Upper lobe of left lung (tissue), 6 donors: ENCODE results near the gene VPS8. TPM values are rescaled to one million over a fixed set of nuclear protein-coding genes. Genes with fewer than 3 reads are reported as not detected.

Source experiments
- ATAC-seq, 2 donors: fragments of 200-7000 bp; cut with Tn5 transposase; one replicate each; pipeline ENCODE4 v1.9.1; 2022; ENCODE audit warnings: mild to moderate bottlenecking in 2 of 2, moderate library complexity in 2 of 2; ENCODE audit not compliant: low FRiP score in 2 of 2
- DNase-seq, 2 donors: peaks; one replicate each; pipeline ENCODE4 v3.0.0-alpha.2; 2019 to 2020
- H3K27ac ChIP-seq, 4 donors: fragments of 200-600 bp; sonication (generic); one replicate each; pipeline ENCODE4 v1.5.1; 2016 to 2019
- H3K27me3 ChIP-seq, 4 donors: fragments of 200-600 bp; sonication (generic); one replicate each; pipeline ENCODE4 v1.5.1; 2017 to 2019
- H3K36me3 ChIP-seq, 4 donors: fragments of 200-600 bp; sonication (generic); one replicate each; pipeline ENCODE4 v1.5.1; 2016 to 2019
- H3K4me1 ChIP-seq, 4 donors: fragments of 200-600 bp; sonication (generic); one replicate each; pipeline ENCODE4 v1.5.1; 2018 to 2019
- H3K4me3 ChIP-seq, 4 donors: fragments of 200-600 bp; sonication (generic); one replicate each; pipeline ENCODE4 v1.5.1; 2017 to 2019; ENCODE audit warnings: mild to moderate bottlenecking in 2 of 4, moderate library complexity in 1 of 4
- H3K9me3 ChIP-seq, 4 donors: fragments of 200-600 bp; sonication (generic); one replicate each; pipeline ENCODE4 v1.5.1; 2018 to 2019
- CTCF ChIP-seq, 6 experiments: fragments of 450-650 bp in 4 of 6; fragments of 200-600 bp in 2 of 6; sonication (generic) in 2 of 6; IDR thresholded peaks; one replicate each; pipeline ENCODE4 v1.5.1; 2016 to 2019; ENCODE audit warnings: antibody characterized with exemption in 6 of 6
- EP300 ChIP-seq, 4 donors: sonication (generic); formaldehyde crosslinking; IDR thresholded peaks; one replicate each; pipeline ENCODE4 v1.5.1; 2017; ENCODE audit warnings: antibody characterized with exemption in 4 of 4, control low read depth in 2 of 4
- POLR2A ChIP-seq, 4 donors: fragments of 450-650 bp; IDR thresholded peaks; one replicate each; pipeline ENCODE4 v1.5.1; 2016 to 2017; ENCODE audit warnings: antibody characterized with exemption in 4 of 4, mild to moderate bottlenecking in 2 of 4
- POLR2AphosphoS5 ChIP-seq, 2 donors: sonication (generic); formaldehyde crosslinking; IDR thresholded peaks; one replicate each; pipeline ENCODE4 v1.5.1; 2017; ENCODE audit warnings: antibody characterized with exemption in 2 of 2
- WGBS, 2 donors: methylation state at CpG; one replicate each; pipeline ENCODE4 v1.1.5; 2017 to 2018; 5-methylcytosine and 5-hydroxymethylcytosine counted together
- total RNA-seq, 6 donors: library from RNA; depleted of rRNA in 4 of 6; stranded (reverse); fragments of >200 nt in 4 of 6; gene quantifications; one replicate each; pipeline versions ENCODE4 v1.1.0 to v1.2.1, GENCODE V29; 2016 to 2021
- donor health status: DM: no; HTN: no; CAD: no; lungs with moderate emphysema.
- donor health status: DM: no; HTN: yes; CAD: no; lungs with severe emphysema.

Gene VPS8
- total RNA-seq, 6 donors from 2014 or later, result 50.9 to 147 (median 61.5) TPM

- Histone ChIP-seq H3K36me3 (no peaks in the 10 kb centered on the region), H3K4me1 (no peaks in the 10 kb centered on the region), H3K27me3 (no peaks in the 10 kb centered on the region), H3K9me3 (no peaks in the 10 kb centered on the region), H3K4me3 (no peak overlapping the region), H3K27ac (no peak overlapping the region)
- ATAC-seq (no peak), DNase-seq (no peak)
- 68 to 77% methylated on average over 4 of the region's 4 CpGs for WGBS, 2 donors
- TF ChIP-seq EP300 (IDR thresholded peaks at IDR 0.05), result no peak
- no peak for TF ChIP-seq POLR2A (IDR thresholded peaks at IDR 0.05)
- TF ChIP-seq CTCF (IDR thresholded peaks at IDR 0.05), result no peak
- no peak for TF ChIP-seq POLR2AphosphoS5 (IDR thresholded peaks at IDR 0.05)
Measured at GRCh38 chr3:184766555-184767261, 45.3 kb upstream of the VPS8 start.

GRCh38 chr3:184767377-184767776, 44.6 kb upstream of the VPS8 start:
- 82 to 83% methylated on average over 7 to 9 of the region's 12 CpGs for WGBS, 2 donors
- no peaks in the 10 kb centered on the region for H3K36me3 ChIP-seq

GRCh38 chr3:184769382-184770170, 42.4 kb upstream of the VPS8 start:
- DNase-seq (no peak), ATAC-seq (no peak)
- Histone ChIP-seq H3K27ac (no peak overlapping the region), H3K9me3 (no peaks in the 10 kb centered on the region), H3K4me1 (no peaks in the 10 kb centered on the region), H3K27me3 (no peaks in the 10 kb centered on the region), H3K36me3 (no peaks in the 10 kb centered on the region), H3K4me3 (no peak overlapping the region)
- TF ChIP-seq POLR2AphosphoS5 (IDR thresholded peaks at IDR 0.05) (no peak), EP300 (IDR thresholded peaks at IDR 0.05) (no peak), POLR2A (IDR thresholded peaks at IDR 0.05) (no peak), CTCF (IDR thresholded peaks at IDR 0.05) (no peak)
- 89 to 91% methylated on average over 20 to 26 of the region's 26 CpGs for WGBS, 2 donors

More at GRCh38 chr3:184767377-184767776, 44.6 kb upstream of the VPS8 start:
- no peaks in the 10 kb centered on the region for H3K9me3 ChIP-seq
- ATAC-seq (no peak), DNase-seq (no peak)
- no peak overlapping the region for H3K4me3 ChIP-seq
- no peaks in the 10 kb centered on the region for H3K27me3 ChIP-seq
- H3K27ac ChIP-seq, result no peak overlapping the region
- no peaks in the 10 kb centered on the region for H3K4me1 ChIP-seq
- TF ChIP-seq EP300 (IDR thresholded peaks at IDR 0.05) (no peak), CTCF (IDR thresholded peaks at IDR 0.05) (no peak), POLR2A (IDR thresholded peaks at IDR 0.05) (no peak), POLR2AphosphoS5 (IDR thresholded peaks at IDR 0.05) (no peak)

- no peak overlapping the region for H3K4me3 ChIP-seq
- no peaks in the 10 kb centered on the region for H3K4me1 ChIP-seq
- no peaks in the 10 kb centered on the region for H3K36me3 ChIP-seq
- no peak for ATAC-seq
- no peak overlapping the region for H3K27ac ChIP-seq
- H3K27me3 ChIP-seq, result no peaks in the 10 kb centered on the region
- 88 to 92% methylated on average over 10 to 12 of the region's 12 CpGs for WGBS, 2 donors
- DNase-seq, result no peak
- TF ChIP-seq POLR2A (IDR thresholded peaks at IDR 0.05) (no peak), POLR2AphosphoS5 (IDR thresholded peaks at IDR 0.05) (no peak), CTCF (IDR thresholded peaks at IDR 0.05) (no peak)
- H3K9me3 ChIP-seq, result no peaks in the 10 kb centered on the region
Measured at GRCh38 chr3:184770541-184770940, 41.4 kb upstream of the VPS8 start.
